GM21529 (cell line): ENCODE results near the gene ZNF69.

Source experiments
- ATAC-seq: cut with Tn5 transposase; IDR thresholded peaks from one replicate; pipeline ENCODE4 v1.9.1; 2021; ENCODE audit not compliant: unreplicated experiment

ZNF69 gene

GRCh38 chr19:11950312-11950711, 62.7 kb downstream of the ZNF69 start:
- ATAC-seq, result no peak
